ENCODE data around the gene PIK3R3. TPM values are rescaled to one million over a fixed set of nuclear protein-coding genes. Genes with fewer than 3 reads are reported as not detected.
"Not testable (repeated sequence)": the region's sequence is repeated elsewhere in the genome, so short reads cannot be mapped to it uniquely, and the experiment has no call there.

The PIK3R3 gene
- total and polyA plus RNA-seq, 2 donors (not counting 3 experiments of a cell fraction or from before 2014, with no cell fraction given), result 7.5 to 14.3 TPM

DNA sequence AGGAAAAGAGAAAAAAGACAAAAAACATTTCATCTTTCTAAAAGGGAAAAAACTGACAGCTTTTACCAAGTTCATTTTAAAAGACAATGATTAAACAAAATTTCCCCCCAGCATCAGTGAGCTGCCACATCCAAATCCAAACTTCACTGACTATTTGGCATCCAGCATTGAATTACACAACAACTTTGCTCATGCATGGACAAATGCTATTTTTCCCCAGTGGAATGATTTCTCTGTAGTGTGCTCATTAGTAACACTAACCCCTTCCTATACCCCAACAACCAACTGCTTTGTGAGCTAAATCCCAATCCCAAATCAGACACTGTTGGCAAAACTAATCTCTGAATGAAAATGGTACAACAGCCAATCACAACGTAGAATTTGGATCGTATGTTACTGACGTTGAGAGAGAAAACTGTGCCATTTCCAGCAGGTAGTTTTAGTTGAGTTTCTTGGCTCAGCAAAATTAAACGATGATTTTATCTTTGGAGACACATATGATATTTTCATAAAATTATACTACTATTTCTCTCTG, 37.9 kb downstream of the PIK3R3 start:
- no TSS peak for BruUV-seq (replicated peaks)
- H3K27me3 ChIP-seq (ENCODE audit: control insufficient read depth in 2 of 2, insufficient read depth in 2 of 2, low read length in 2 of 2), result no peaks in the 10 kb centered on the region
- no peaks in the 10 kb centered on the region for H3K4me1 ChIP-seq (ENCODE audit: control insufficient read depth, extremely low read depth, insufficient read depth, low read length)
- dilution Hi-C loops (cut with MboI; ENCODE audit: extremely low pct_ligation_motif_present, low sequenced_read_pairs), result no loop called here
- no peak overlapping the region for H2AFZ ChIP-seq (ENCODE audit: low read depth, low read length)
- ChIA-PET CTCF (interaction anchor here (0.7 kb wide), 1 partner anchor 28 kb away, joined by 3 read pairs; no protein-coding TSS in a partner anchor), POLR2A (no interaction called here)
- FAIRE-seq, result no peak
- no peaks in the 10 kb centered on the region for H3K79me2 ChIP-seq (ENCODE audit: control insufficient read depth, insufficient read depth, low read length)
- peaks cover 2% of the 10 kb centered on the region for H4K20me1 ChIP-seq (replicated peaks; ENCODE audit: control insufficient read depth, extremely low read depth, insufficient read depth, low read length)
- no peak for DNase-seq (ENCODE audit: low read depth, low spot score)
- no peaks in the 10 kb centered on the region for H3K36me3 ChIP-seq (ENCODE audit: control insufficient read depth in 2 of 2, extremely low read depth in 1 of 2, insufficient read depth in 2 of 2, low read length in 2 of 2)
- H3K9me3 ChIP-seq (replicated peaks; ENCODE audit: control insufficient read depth, insufficient read depth, low read length), result no peaks in the 10 kb centered on the region
- H3K4me3 ChIP-seq (replicated peaks in 1 of 3; ENCODE audit: insufficient read depth in 1 of 3, low read depth in 1 of 3, low read length in 3 of 3), result no peak overlapping the region
- H3K27ac ChIP-seq (ENCODE audit: insufficient read depth, low read depth, low read length), result no peak overlapping the region
- TF ChIP-seq POLR2A (IDR thresholded peaks at IDR 0.05; ENCODE audit: low read depth, low read length), result no peak
- H3K4me2 ChIP-seq (ENCODE audit: insufficient read depth, low read length), result no peak overlapping the region
- no peak overlapping the region for H3K9ac ChIP-seq (replicated peaks; ENCODE audit: extremely low read depth, insufficient read depth, low read length)
- intact Hi-C loops (cut with micrococcal nuclease), result no loop called here
- no peaks in the 10 kb centered on the region for H3K9me1 ChIP-seq (replicated peaks; ENCODE audit: control insufficient read depth, extremely low read depth, insufficient read depth, low read length)

DNA sequence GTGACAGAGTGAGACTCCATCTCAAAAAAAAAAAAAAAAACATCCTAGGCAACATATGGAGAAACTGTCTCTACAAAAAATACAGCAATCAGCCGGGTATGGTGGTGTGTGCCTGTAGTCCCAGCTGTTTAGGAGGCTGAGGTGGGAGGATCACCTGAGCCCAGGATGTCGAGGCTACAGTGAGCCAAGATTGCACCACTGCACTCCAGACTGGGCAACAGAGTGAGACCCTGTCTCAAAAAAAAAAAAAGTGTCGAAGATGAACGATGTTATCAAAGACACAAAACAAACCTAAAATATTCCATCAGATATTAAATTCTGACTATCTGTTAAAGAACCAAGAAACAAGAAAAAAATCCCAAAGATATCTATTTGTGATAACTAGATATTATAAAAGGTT, 38.6 kb downstream of the PIK3R3 start:
- CTCF ChIA-PET, result interaction anchor here (0.7 to 1.1 kb wide), 2 partner anchors 29 to 130 kb away, joined by 3 read pairs; no protein-coding TSS in a partner anchor
- H3K27me3 ChIP-seq (ENCODE audit: control insufficient read depth in 2 of 2, insufficient read depth in 2 of 2, low read length in 2 of 2); H3K36me3 ChIP-seq (ENCODE audit: control insufficient read depth in 2 of 2, extremely low read depth in 1 of 2, insufficient read depth in 2 of 2, low read length in 2 of 2); H3K4me1 ChIP-seq (ENCODE audit: control insufficient read depth, extremely low read depth, insufficient read depth, low read length); H3K9ac ChIP-seq (replicated peaks; ENCODE audit: extremely low read depth, insufficient read depth, low read length); FAIRE-seq; H3K79me2 ChIP-seq (ENCODE audit: control insufficient read depth, insufficient read depth, low read length); POLR2A ChIA-PET; H3K9me3 ChIP-seq (replicated peaks; ENCODE audit: control insufficient read depth, insufficient read depth, low read length); H3K9me1 ChIP-seq (replicated peaks; ENCODE audit: control insufficient read depth, extremely low read depth, insufficient read depth, low read length); BruUV-seq (replicated peaks); H2AFZ ChIP-seq (ENCODE audit: low read depth, low read length); H4K20me1 ChIP-seq (replicated peaks; ENCODE audit: control insufficient read depth, extremely low read depth, insufficient read depth, low read length); H3K4me2 ChIP-seq (ENCODE audit: insufficient read depth, low read length); intact Hi-C loops (cut with micrococcal nuclease); H3K4me3 ChIP-seq (replicated peaks in 1 of 3; ENCODE audit: insufficient read depth in 1 of 3, low read depth in 1 of 3, low read length in 3 of 3); DNase-seq (ENCODE audit: low read depth, low spot score); H3K27ac ChIP-seq (ENCODE audit: insufficient read depth, low read depth, low read length); dilution Hi-C loops (cut with MboI; ENCODE audit: extremely low pct_ligation_motif_present, low sequenced_read_pairs): not testable (repeated sequence)
